ENCODE data around the gene UBXN11.

Gene UBXN11

GRCh38 chr1:26306290-26307229, at the start of gene UBXN11:
Gene UBXN11, minus strand, starts transcription at chr1:26306636. Its CDS starts 3,753 bp downstream, at chr1:26302883.
- DNase-seq: peak; percentile 99

GRCh38 chr1:26356106-26356505, 49.7 kb upstream of the UBXN11 start:
- DNase-seq: no peak

GRCh38 chr1:26354972-26355371, 48.5 kb upstream of the UBXN11 start:
- DNase-seq: no peak

GRCh38 chr1:26353976-26354820, 47.8 kb upstream of the UBXN11 start, which contains the start of gene CRYBG2:
Gene CRYBG2, minus strand, starts transcription at chr1:26354130. Its CDS starts 7,473 bp downstream, at chr1:26346657.
- no peak for DNase-seq

GRCh38 chr1:26353210-26353859, 46.9 kb upstream of the UBXN11 start:
- no peak for DNase-seq

GRCh38 chr1:26352338-26352679, 45.9 kb upstream of the UBXN11 start:
- DNase-seq: no peak

- DNase-seq: no peak
Measured at GRCh38 chr1:26351590-26352337, 45.3 kb upstream of the UBXN11 start.

GRCh38 chr1:26350701-26351589, 44.5 kb upstream of the UBXN11 start:
- DNase-seq: no peak

- DNase-seq: no peak
Measured at GRCh38 chr1:26350343-26350700, 43.9 kb upstream of the UBXN11 start.

- no peak for DNase-seq
Measured at GRCh38 chr1:26349877-26350244, 43.4 kb upstream of the UBXN11 start.

GRCh38 chr1:26349188-26349876, 42.9 kb upstream of the UBXN11 start:
- DNase-seq: no peak

GRCh38 chr1:26346274-26347033, 40.0 kb upstream of the UBXN11 start:
- no peak for DNase-seq

GRCh38 chr1:26345718-26346117, 39.3 kb upstream of the UBXN11 start:
- DNase-seq: no peak

- no peak for DNase-seq
Measured at GRCh38 chr1:26344147-26344920, 37.9 kb upstream of the UBXN11 start.

- DNase-seq: no peak
Measured at GRCh38 chr1:26340047-26340481, 33.6 kb upstream of the UBXN11 start.

GRCh38 chr1:26338670-26339069, 32.2 kb upstream of the UBXN11 start:
- DNase-seq: no peak

- DNase-seq: no peak
Measured at GRCh38 chr1:26337625-26338024, 31.2 kb upstream of the UBXN11 start.

GRCh38 chr1:26337206-26337535, 30.7 kb upstream of the UBXN11 start:
- DNase-seq: no peak

- DNase-seq: peak; percentile 83
Measured at GRCh38 chr1:26336477-26337205, 30.2 kb upstream of the UBXN11 start.
